ENCODE results near the gene RBL2. TPM values are rescaled to one million over a fixed set of nuclear protein-coding genes. Genes with fewer than 3 reads are reported as not detected.

RBL2 gene
- total and polyA plus RNA-seq, 2 of the 8 experiments (the other 6 are each of a cell fraction or from before 2014, with no cell fraction given) = 13.9 to 22.1 TPM

DNA sequence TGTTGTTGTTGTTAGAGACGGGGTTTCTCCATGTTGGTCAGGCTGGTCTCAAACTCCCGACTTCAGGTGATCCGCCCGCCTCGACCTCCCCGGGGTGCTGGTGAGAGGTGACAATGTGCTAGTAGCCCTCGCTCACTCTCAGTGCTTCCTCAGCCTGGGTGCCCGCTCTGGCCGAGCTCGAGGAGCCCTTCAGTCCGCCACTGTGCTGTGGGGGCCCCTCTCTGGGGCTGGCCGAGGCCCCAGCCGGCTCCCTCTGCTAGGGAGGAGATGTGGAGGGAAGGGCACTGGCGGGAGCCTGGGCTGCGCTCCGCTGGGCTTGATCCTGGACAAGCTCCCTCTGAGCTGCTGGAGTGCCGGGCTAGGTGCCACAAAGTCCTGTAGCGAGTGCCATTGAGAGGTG, 21.7 kb upstream of the RBL2 start (continued):
- TF ChIP-seq RAD21 (IDR thresholded peaks at IDR 0.05 in 1 of 2, conservative IDR thresholded peaks at IDR 0.05 in 1 of 2; ENCODE audit: low read depth in 2 of 2, low read length in 2 of 2) (no peak), CTBP2 (IDR thresholded peaks at IDR 0.05; ENCODE audit: borderline replicate concordance, insufficient read depth, insufficient read length, low read length) (no peak), SP4 (IDR thresholded peaks at IDR 0.05; ENCODE audit: low read length) (no peak)
